Neural crest cell (in vitro differentiated cells): ENCODE measurements around the gene SPON2. TPM values are rescaled to one million over a fixed set of nuclear protein-coding genes. Genes with fewer than 3 reads are reported as not detected.

Experiments
- DNase-seq: peaks from one replicate; pipeline ENCODE4 v3.0.0; 2021; ENCODE audit warnings: low read depth, mixed read lengths, low spot score
- H3K27ac Mint-ChIP-seq: one replicate; pipeline ENCODE4 v1.8.0; 2021; ENCODE audit warnings: mild to moderate bottlenecking, mixed read lengths; ENCODE audit not compliant: unreplicated experiment
- H3K27me3 Mint-ChIP-seq: 2 replicates; pipeline ENCODE4 v1.8.0; 2021; ENCODE audit warnings: low read depth, mild to moderate bottlenecking, mixed read lengths
- H3K36me3 Mint-ChIP-seq: 2 replicates; pipeline ENCODE4 v1.8.0; 2021; ENCODE audit warnings: low read depth, mild to moderate bottlenecking, mixed read lengths
- H3K4me1 Mint-ChIP-seq: 2 replicates; pipeline ENCODE4 v1.8.0; 2021; ENCODE audit warnings: mixed read lengths
- H3K4me3 Mint-ChIP-seq: one replicate; pipeline ENCODE4 v1.8.0; 2021; ENCODE audit warnings: mild to moderate bottlenecking, mixed read lengths
- H3K9me3 Mint-ChIP-seq: 2 replicates; pipeline ENCODE4 v1.8.0; 2021; ENCODE audit warnings: mixed read lengths
- total RNA-seq: library from RNA; stranded (reverse); gene quantifications from 2 replicates; pipeline ENCODE4 v1.2.1, GENCODE V29; 2021
- TF ChIP-seq, protein P1 (sequence below): fragments of 200-600 bp; sonication (generic); conservative IDR thresholded peaks from 2 replicates; pipeline ENCODE4 v1.5.0; 2021; ENCODE audit warnings: antibody characterized with exemption, mild to moderate bottlenecking

SPON2 gene
- total RNA-seq, 1 donor from 2014 or later, result 4.1 TPM

DNA sequence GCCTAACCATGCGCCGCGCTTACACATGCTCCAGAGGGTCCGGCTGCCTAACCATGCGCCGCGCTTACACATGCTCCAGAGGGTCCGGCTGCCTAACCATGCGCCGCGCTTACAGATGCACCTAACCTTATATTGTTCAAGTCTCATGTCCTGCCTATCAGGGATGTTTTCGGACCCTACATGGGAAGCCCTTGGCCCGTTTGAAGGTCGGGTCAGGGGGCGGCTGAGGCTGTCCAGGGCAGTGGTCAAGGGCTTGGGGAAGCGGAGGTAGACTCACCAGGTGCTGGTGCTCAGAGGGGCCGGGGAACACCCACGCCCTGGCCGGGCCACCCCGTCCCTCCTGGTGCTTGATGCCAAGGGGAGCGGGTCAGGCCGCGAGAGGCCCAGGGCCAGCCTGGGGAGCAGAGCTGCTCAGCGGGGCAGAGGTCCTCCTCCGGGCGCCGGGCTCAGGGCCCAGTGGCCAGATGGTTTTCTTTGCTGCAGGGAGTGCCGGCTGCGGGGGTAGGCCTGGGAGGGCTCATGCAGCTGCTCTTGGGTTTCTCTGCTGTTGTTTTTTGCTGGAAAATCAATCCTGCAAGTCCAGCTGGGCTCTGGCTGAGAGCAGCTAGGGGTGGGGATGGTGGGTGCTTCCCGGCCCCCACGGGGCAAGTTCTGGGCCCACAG is 35.4 kb upstream of the SPON2 start:
- Mint-ChIP-seq H3K27me3 (no peaks in the 10 kb centered on the region), H3K27ac (no peak overlapping the region), H3K4me1 (no peaks in the 10 kb centered on the region), H3K4me3 (no peak overlapping the region), H3K36me3 (no peaks in the 10 kb centered on the region), H3K9me3 (no peaks in the 10 kb centered on the region)
- no peak for DNase-seq
- TF ChIP-seq, protein P1, sequence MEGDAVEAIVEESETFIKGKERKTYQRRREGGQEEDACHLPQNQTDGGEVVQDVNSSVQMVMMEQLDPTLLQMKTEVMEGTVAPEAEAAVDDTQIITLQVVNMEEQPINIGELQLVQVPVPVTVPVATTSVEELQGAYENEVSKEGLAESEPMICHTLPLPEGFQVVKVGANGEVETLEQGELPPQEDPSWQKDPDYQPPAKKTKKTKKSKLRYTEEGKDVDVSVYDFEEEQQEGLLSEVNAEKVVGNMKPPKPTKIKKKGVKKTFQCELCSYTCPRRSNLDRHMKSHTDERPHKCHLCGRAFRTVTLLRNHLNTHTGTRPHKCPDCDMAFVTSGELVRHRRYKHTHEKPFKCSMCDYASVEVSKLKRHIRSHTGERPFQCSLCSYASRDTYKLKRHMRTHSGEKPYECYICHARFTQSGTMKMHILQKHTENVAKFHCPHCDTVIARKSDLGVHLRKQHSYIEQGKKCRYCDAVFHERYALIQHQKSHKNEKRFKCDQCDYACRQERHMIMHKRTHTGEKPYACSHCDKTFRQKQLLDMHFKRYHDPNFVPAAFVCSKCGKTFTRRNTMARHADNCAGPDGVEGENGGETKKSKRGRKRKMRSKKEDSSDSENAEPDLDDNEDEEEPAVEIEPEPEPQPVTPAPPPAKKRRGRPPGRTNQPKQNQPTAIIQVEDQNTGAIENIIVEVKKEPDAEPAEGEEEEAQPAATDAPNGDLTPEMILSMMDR, result no peak

DNA sequence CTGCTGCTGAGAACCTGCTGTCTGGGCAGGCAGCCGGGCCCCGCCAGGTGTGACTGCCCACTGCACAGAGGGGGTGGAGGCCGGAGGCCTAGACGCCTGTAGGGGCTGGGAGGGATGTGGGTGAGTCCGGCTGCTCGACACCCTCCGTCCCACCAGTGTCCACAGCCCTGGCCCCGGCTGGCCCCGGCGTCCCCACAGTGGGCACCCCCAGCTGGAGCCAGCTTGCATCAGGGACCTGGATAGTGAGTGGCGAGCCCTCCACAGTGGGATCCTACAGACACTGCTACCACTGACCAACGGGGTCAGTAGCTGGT is 34.7 kb upstream of the SPON2 start:
- Mint-ChIP-seq H3K4me3 (no peak overlapping the region), H3K27me3 (no peaks in the 10 kb centered on the region), H3K36me3 (no peaks in the 10 kb centered on the region), H3K4me1 (no peaks in the 10 kb centered on the region), H3K9me3 (no peaks in the 10 kb centered on the region), H3K27ac (no peak overlapping the region)
- TF ChIP-seq, protein P1, result no peak
- no peak for DNase-seq

DNA sequence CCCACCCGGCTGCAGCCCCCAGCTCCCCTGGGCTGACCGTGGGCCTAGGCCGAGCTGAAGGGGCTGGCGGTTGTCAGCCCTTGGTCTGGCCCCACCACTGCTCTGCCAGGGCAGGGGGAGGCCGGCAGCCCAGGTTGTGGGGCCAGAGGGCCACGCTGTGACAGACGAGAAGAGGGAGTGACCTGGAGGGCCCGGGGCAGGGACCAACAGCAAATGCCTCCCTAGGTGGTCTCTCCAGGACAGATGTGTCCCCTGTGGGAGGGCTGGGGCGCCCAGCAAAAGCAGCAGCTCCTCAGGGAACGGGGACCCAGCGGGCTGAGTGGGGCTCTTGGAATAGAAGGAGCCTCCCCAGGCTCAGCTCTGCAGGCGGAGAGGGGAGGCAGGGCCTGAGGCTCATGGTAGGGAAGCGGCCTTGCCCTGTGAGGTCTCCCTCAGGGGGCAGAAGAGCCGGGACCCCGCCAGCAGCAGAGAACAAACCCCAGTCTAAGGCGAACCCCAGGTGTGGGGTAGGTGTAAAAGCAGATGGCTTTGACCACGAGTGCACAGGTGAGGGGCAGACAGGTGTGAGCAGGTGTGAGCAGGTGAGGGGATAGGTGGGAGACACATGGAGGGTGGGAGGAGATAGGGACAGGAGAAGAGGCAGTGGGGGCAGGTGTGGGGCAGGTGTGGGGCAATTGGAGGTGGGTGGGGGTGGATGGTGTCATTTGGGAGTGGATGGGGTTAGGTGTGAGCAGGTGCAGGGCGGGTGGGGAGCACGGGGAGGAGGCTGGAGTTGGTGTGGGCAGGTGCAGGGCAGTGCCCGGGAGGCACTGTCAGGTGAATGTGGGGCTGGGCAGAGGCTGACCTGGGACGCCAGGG is 34.1 kb upstream of the SPON2 start:
- H3K27me3 Mint-ChIP-seq, result no peaks in the 10 kb centered on the region
- no peak overlapping the region for H3K27ac Mint-ChIP-seq
- H3K4me3 Mint-ChIP-seq, result no peak overlapping the region
- DNase-seq, result no peak
- H3K9me3 Mint-ChIP-seq, result no peaks in the 10 kb centered on the region
- H3K4me1 Mint-ChIP-seq, result no peaks in the 10 kb centered on the region
- TF ChIP-seq, protein P1, result no peak
- H3K36me3 Mint-ChIP-seq, result no peaks in the 10 kb centered on the region

DNA sequence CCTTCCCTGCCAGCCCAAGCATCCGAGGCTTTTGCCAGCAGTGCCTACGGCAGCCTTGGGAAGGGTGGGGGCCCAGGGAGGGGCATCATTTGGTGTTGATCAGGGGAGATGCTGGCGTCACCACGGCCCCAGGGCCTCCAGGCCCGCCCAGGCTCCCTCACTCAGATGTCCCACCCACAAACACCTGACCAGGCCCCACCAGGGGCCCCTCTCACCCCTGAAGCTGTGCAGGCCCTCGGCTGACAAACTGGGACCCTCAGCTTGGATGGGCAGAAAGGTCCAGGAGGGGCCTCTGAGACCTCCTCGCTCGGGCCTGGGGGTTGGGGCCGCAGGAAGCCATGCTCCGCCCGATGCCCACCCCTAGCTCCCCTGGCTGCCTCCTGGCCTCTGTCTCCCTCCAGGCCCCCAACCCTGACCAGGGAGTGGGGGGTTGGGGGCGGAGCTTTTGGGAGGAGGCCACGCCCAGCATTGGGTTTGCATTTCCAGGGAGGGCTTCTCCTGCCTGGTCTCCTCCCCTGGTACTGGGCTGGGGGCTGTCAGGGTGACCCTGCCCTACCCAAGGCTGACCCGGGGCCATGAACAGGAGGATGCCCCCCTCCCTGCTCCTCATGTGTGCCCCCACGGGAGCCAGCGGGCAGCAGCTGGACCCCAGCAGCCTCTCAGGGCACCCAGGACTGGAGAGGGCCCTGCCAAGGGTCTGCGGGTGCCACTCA is 33.4 kb upstream of the SPON2 start:
- H3K27ac Mint-ChIP-seq, result no peak overlapping the region
- H3K4me1 Mint-ChIP-seq, result no peaks in the 10 kb centered on the region
- DNase-seq, result no peak
- no peaks in the 10 kb centered on the region for H3K27me3 Mint-ChIP-seq
- H3K9me3 Mint-ChIP-seq, result no peaks in the 10 kb centered on the region
- no peaks in the 10 kb centered on the region for H3K36me3 Mint-ChIP-seq
- H3K4me3 Mint-ChIP-seq, result no peak overlapping the region
- TF ChIP-seq, protein P1, result no peak

DNA sequence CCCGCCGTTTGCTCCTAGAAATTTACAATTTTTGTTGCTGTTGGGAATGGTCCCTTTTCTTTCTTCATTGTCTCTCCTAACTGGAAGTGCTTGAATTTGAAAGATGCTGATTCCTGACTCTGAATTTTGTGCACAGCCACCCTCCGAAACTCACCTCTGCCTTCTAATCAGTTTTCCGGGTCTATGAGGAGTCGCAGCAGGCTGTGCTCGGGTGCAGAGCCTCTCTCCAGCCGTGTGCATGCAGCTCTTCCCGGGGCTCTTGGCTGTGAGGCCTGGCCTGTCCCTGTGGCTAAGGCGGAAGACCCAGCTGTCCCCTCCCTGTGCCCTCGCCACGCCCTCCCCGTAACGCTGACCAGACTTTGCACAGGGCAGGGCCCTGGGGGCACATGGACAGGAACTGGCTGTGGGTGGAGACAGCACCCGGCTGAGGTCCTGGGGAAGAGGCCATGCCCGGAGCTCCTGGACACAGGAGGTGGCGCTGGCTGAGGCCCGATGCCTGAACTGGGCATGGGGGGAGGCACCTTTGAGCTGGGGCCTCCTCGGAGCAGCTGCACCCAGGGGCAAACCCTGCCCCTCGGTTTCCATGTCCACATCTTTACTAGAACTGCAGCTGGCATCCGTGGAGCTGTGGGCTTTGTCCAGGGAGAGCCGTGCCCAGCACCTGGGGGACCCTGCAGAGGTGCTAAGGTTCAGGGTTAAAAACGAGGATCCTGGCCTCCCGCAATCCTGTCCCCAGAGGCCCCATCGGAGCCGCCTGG is 32.6 kb upstream of the SPON2 start:
- H3K9me3 Mint-ChIP-seq, result no peaks in the 10 kb centered on the region
- no peaks in the 10 kb centered on the region for H3K36me3 Mint-ChIP-seq
- H3K4me3 Mint-ChIP-seq, result no peak overlapping the region
- no peak for DNase-seq
- H3K27ac Mint-ChIP-seq, result no peak overlapping the region
- no peaks in the 10 kb centered on the region for H3K4me1 Mint-ChIP-seq
- no peaks in the 10 kb centered on the region for H3K27me3 Mint-ChIP-seq
- TF ChIP-seq, protein P1, result no peak
